Hepatocyte (in vitro differentiated cells): Measurements from ENCODE around the gene TRIM29. TPM values are rescaled to one million over a fixed set of nuclear protein-coding genes. Genes with fewer than 3 reads are reported as not detected.
A peak's percentile ranks its signal among the peaks of the same experiment; 100 is the strongest.

Experiments
- DNase-seq: peaks from one replicate; pipeline ENCODE4 v3.0.0-alpha.2; 2016; ENCODE audit warnings: low spot score
- H2AFZ ChIP-seq: fragments of 200-600 bp; sonication (generic); 2 replicates; pipeline ENCODE4 v1.6.0; 2016; ENCODE audit warnings: antibody characterized with exemption, mild to moderate bottlenecking
- H3K27ac ChIP-seq: fragments of 200-600 bp; sonication (generic); 2 replicates; pipeline ENCODE4 v1.5.1; 2016; ENCODE audit warnings: mild to moderate bottlenecking
- H3K27me3 ChIP-seq: fragments of 200-600 bp; sonication (generic); 2 replicates; pipeline ENCODE4 v1.6.1; 2016
- H3K36me3 ChIP-seq: fragments of 200-600 bp; sonication (generic); replicated peaks from 2 replicates; pipeline ENCODE4 v1.5.1; 2016; ENCODE audit warnings: low read depth; ENCODE audit not compliant: insufficient read depth
- H3K4me1 ChIP-seq: fragments of 200-600 bp; sonication (generic); 2 replicates; pipeline ENCODE4 v1.5.1; 2016; ENCODE audit warnings: mild to moderate bottlenecking, moderate library complexity; ENCODE audit not compliant: insufficient read depth
- H3K4me2 ChIP-seq: fragments of 200-600 bp; sonication (generic); 2 replicates; pipeline ENCODE4 v1.6.0; 2016
- H3K4me3 ChIP-seq: fragments of 200-600 bp; sonication (generic); 2 replicates; pipeline ENCODE4 v1.5.1; 2016; ENCODE audit warnings: mild to moderate bottlenecking
- H3K79me2 ChIP-seq: fragments of 200-600 bp; sonication (generic); 2 replicates; pipeline ENCODE4 v1.6.0; 2017; ENCODE audit warnings: mild to moderate bottlenecking
- H3K9me2 ChIP-seq: fragments of 200-600 bp; sonication (generic); replicated peaks from 2 replicates; pipeline ENCODE4 v1.6.0; 2017; ENCODE audit warnings: mild to moderate bottlenecking; ENCODE audit not compliant: insufficient read depth
- H3K9me3 ChIP-seq: fragments of 200-600 bp; sonication (generic); 2 replicates; pipeline ENCODE4 v1.5.1; 2016; ENCODE audit warnings: low read depth, mild to moderate bottlenecking
- H4K20me1 ChIP-seq: fragments of 200-600 bp; sonication (generic); 2 replicates; pipeline ENCODE4 v1.6.0; 2016; ENCODE audit warnings: mild to moderate bottlenecking; ENCODE audit not compliant: insufficient read depth, poor library complexity, severe bottlenecking
- CTCF ChIP-seq: fragments of 200-600 bp; sonication (generic); IDR thresholded peaks from 2 replicates; pipeline ENCODE4 v1.5.1; 2016; ENCODE audit warnings: antibody characterized with exemption, mild to moderate bottlenecking; ENCODE audit not compliant: poor library complexity
- EZH2 ChIP-seq: fragments of 200-600 bp; sonication (generic); IDR thresholded peaks from 2 replicates; pipeline ENCODE4 v1.6.1; 2016; ENCODE audit warnings: antibody characterized with exemption, mild to moderate bottlenecking, borderline replicate concordance
- EZH2phosphoT487 ChIP-seq: fragments of 200-600 bp; sonication (generic); IDR thresholded peaks from one replicate; pipeline ENCODE4 v1.6.1; 2018; ENCODE audit warnings: antibody characterized with exemption, mild to moderate bottlenecking, low read depth, moderate library complexity; ENCODE audit not compliant: unreplicated experiment, severe bottlenecking
- WGBS: methylation state at CpG from one replicate; pipeline ENCODE4 v1.1.6; 2016; ENCODE audit warnings: low lambda C conversion rate; ENCODE audit errors: missing lambda C conversion rate; 5-methylcytosine and 5-hydroxymethylcytosine counted together
- polyA plus RNA-seq: library from polyadenylated mRNA; unstranded; fragments of >200 nt; fragmentation: Nextera tagmentation; extraction: Ambion mirVana; gene quantifications from 2 replicates; pipeline ENCODE4 v1.2.1, GENCODE V29; 2016
- total RNA-seq: library from RNA; depleted of rRNA; stranded (reverse); fragments of >200 nt; gene quantifications from 2 replicates; pipeline ENCODE4 v1.2.3, GENCODE V29; 2014

The TRIM29 gene
- total and polyA plus RNA-seq, 2 experiments from 2014 or later, result 7.7 to 8.5 TPM

DNA sequence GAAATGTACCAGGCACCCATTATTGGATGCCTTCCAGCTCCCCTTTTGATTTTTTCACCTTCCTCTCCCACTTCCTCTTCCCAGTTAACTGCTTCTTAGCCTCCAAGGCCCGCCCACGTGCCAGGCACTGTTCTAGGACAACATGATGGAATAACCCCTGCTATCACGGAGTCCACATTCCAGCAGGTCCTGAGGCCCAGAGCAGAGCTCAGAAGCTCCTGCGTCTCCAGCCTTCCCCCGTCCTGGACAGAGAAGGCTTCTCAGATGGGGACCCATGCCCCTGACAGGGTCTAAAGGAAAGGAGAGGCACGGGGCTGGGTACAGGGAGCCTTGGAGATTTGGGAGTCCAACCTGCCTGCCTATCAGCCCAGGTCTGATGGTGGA is 29.1 kb downstream of the TRIM29 start:
- DNase-seq, result no peak
- Histone ChIP-seq H3K4me2 (no peak overlapping the region), H2AFZ (no peak overlapping the region), H3K27me3 (no peaks in the 10 kb centered on the region), H4K20me1 (no peaks in the 10 kb centered on the region), H3K9me2 (no peaks in the 10 kb centered on the region), H3K27ac (no peak overlapping the region), H3K9me3 (no peaks in the 10 kb centered on the region), H3K79me2 (no peaks in the 10 kb centered on the region), H3K36me3 (no peaks in the 10 kb centered on the region), H3K4me1 (no peaks in the 10 kb centered on the region), H3K4me3 (no peak overlapping the region)
- TF ChIP-seq EZH2phosphoT487, result no peak
- TF ChIP-seq CTCF, result no peak
- TF ChIP-seq EZH2, result no peak
- WGBS, result 68% methylated on average over 6 of the region's 6 CpGs

DNA sequence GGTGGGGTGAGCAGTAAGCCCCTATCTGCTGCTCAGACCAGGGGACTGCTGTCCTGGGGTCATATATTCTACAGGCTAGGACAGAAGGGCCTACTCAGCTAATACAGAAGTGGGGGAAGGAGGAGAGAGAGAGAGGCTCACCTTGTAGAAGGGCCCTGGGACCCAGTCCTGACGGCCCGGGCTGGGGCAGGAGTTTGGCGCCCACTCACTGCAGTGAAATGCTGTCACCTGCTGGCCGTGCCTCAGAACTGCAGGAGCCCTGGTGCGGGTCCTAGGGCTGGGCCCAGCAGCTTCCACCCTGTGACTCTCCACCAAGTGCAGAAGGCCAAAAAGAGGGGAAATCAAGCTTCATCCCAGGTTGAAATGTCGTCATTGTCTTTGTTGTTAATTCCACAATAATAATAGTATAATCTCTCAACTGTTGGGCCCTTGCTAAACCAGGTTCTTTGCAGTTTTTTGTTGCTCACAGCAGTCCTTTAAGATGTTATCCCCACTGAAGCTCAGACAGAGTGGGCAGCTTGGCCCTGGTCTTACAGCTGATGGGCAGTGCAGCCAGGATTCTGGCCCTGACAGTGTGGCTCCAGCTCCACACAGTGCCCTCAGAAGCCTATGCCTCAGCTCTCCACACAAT is 29.6 kb downstream of the TRIM29 start:
- no peaks in the 10 kb centered on the region for H3K27me3 ChIP-seq
- no peak overlapping the region for H3K4me2 ChIP-seq
- no peaks in the 10 kb centered on the region for H4K20me1 ChIP-seq
- H3K36me3 ChIP-seq, result no peaks in the 10 kb centered on the region
- no peak overlapping the region for H2AFZ ChIP-seq
- 3% methylated on average over 6 of the region's 6 CpGs for WGBS
- H3K4me1 ChIP-seq, result no peaks in the 10 kb centered on the region
- no peaks in the 10 kb centered on the region for H3K79me2 ChIP-seq
- no peaks in the 10 kb centered on the region for H3K9me3 ChIP-seq
- no peaks in the 10 kb centered on the region for H3K9me2 ChIP-seq
- DNase-seq, result peak; percentile 85
- H3K27ac ChIP-seq, result no peak overlapping the region
- TF ChIP-seq CTCF (peak; percentile 96), EZH2 (no peak)
- H3K4me3 ChIP-seq, result no peak overlapping the region

GRCh38 chr11:120107692-120108091 is 30.2 kb downstream of the TRIM29 start:
- no peak overlapping the region for H3K27ac ChIP-seq
- DNase-seq, result no peak
- no peaks in the 10 kb centered on the region for H4K20me1 ChIP-seq
- no peaks in the 10 kb centered on the region for H3K36me3 ChIP-seq
- no peaks in the 10 kb centered on the region for H3K9me2 ChIP-seq
- H3K79me2 ChIP-seq, result no peaks in the 10 kb centered on the region
- H3K4me3 ChIP-seq, result no peak overlapping the region
- WGBS, result 81% methylated on average over 6 of the region's 6 CpGs
- H3K27me3 ChIP-seq, result no peaks in the 10 kb centered on the region
- TF ChIP-seq CTCF (no peak), EZH2phosphoT487 (no peak), EZH2 (no peak)
- no peaks in the 10 kb centered on the region for H3K4me1 ChIP-seq
- no peak overlapping the region for H2AFZ ChIP-seq
- no peak overlapping the region for H3K4me2 ChIP-seq
- H3K9me3 ChIP-seq, result no peaks in the 10 kb centered on the region
